ENCODE data around the gene TMPRSS9.

DNA sequence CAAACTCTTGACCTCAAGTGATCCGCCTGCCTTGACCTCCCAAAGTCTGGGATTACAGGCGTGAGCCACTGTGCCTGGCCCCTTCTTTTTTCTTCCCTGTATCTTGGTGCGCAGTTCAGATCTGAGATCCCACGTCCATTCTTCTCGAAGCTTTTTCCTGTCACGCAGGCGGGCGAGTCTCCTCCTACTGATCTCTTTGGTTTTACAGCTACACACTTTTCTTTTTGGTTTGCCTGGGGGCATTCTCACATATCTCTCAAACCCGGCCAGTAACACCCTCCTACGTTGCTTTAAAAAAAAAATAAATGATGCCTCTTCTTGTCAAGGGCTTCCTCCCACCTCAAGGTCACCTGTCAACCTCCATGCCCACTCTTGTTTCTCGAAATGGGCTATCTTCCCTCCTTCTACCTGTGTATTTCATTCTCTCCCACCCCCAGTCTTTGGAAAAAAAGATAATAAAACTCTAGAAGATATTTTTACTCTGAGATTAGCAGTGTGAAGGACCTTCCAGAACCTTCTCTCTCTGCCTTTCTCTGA is 12.1 kb downstream of the TMPRSS9 start:
- no peak for TF ChIP-seq CTCF (IDR thresholded peaks at IDR 0.05)
- TF ChIP-seq ZFX (IDR thresholded peaks at IDR 0.05; ENCODE audit: borderline replicate concordance), result no peak

Data from 22Rv1 (cell line).